ENCODE results near the gene C15orf62.

DNA sequence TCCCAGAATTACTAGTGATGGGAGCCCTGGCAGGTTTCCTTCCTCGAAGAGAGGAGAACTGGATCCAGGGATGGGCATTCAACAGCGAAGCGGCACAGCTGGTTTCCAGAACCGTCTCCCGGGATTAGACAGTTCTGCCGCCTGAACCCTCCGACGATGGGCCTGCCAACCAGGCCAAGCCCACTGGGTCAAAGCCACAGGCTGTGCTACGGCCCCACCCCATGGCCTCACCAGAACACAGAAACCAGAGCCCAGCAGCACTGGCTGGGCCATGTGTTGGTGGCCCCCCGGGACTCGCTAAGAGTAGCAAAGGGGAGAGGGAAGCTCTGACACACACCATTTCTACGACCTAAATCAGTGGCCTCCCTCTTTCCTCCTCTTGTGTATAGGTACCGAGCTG is 2.2 kb downstream of the C15orf62 start:
- TF ChIP-seq POLR2AphosphoS5 (IDR thresholded peaks at IDR 0.05; ENCODE audit: borderline replicate concordance, low read depth, low read length) (no peak), EZH2 (IDR thresholded peaks at IDR 0.05) (no peak)

Data from SK-N-MC (cell line).